ENCODE data around the gene NASP. TPM values are rescaled to one million over a fixed set of nuclear protein-coding genes. Genes with fewer than 3 reads are reported as not detected.

Gene NASP
- total and polyA plus RNA-seq, 2 of the 4 experiments (the other 2 are of a cell fraction), result 56.6 to 124 TPM

GRCh38 chr1:45619149-45619921 is 35.5 kb downstream of the NASP start:
- ATAC-seq (ENCODE audit: low read depth) (no peak), DNase-seq (no peak)
- Histone ChIP-seq H3K56ac (ENCODE audit: extremely low read depth, insufficient read depth, low read length) (no peak overlapping the region), H4K20me1 (ENCODE audit: insufficient read depth, low read length) (peaks cover 5% of the 10 kb centered on the region; the same call in 1 of the 2 replicates), H2BK5ac (ENCODE audit: low read depth, low read length, poor library complexity, severe bottlenecking) (no peak overlapping the region), H3K27ac (ENCODE audit: insufficient read depth, low read length) (no peak overlapping the region), H3K4ac (ENCODE audit: low read depth, low read length) (no peak overlapping the region), H3K79me1 (ENCODE audit: low read depth in 1 of 2, low read length in 2 of 2) (peaks cover 3 to 9% of the 10 kb centered on the region in 2 experiments; a peak in 1 of 4 replicates), H4K91ac (ENCODE audit: insufficient read depth, low read depth, low read length) (no peak overlapping the region), H2BK120ac (ENCODE audit: low read depth, low read length) (no peak overlapping the region), H3K4me2 (ENCODE audit: low read depth, low read length) (no peak overlapping the region), H2AK9ac (replicated peaks; ENCODE audit: low read depth, low read length, poor library complexity) (no peak overlapping the region), H2AK5ac (ENCODE audit: low read depth, low read length) (no peak overlapping the region), H2BK20ac (ENCODE audit: low read depth, low read length) (no peak overlapping the region), H3K27me3 (ENCODE audit: control insufficient read depth, insufficient read depth, low read length) (no peaks in the 10 kb centered on the region), H3K9ac (ENCODE audit: low read depth, low read length) (no peak overlapping the region), H3K18ac (ENCODE audit: low read depth, low read length) (no peak overlapping the region), H3K9me3 (ENCODE audit: control insufficient read depth, insufficient read depth, low read length) (no peaks in the 10 kb centered on the region), H2BK15ac (ENCODE audit: low read depth, low read length) (no peak overlapping the region), H3K4me1 (ENCODE audit: control insufficient read depth, insufficient read depth, low read length) (no peaks in the 10 kb centered on the region; the same call in 1 of the 2 replicates), H3K23ac (ENCODE audit: low read depth, low read length) (no peak overlapping the region), H4K5ac (ENCODE audit: low read depth, low read length) (no peak overlapping the region), H3K9me1 (ENCODE audit: insufficient read depth, low read length) (peaks cover 6% of the 10 kb centered on the region; the same call in 1 of the 2 replicates), H3K36me3 (ENCODE audit: control insufficient read depth, insufficient read depth, low read length) (peaks cover 44% of the 10 kb centered on the region), H3K4me3 (ENCODE audit: insufficient read depth, low read depth, low read length) (no peak overlapping the region), H3K14ac (replicated peaks; ENCODE audit: low read depth, low read length) (no peak overlapping the region), H4K8ac (ENCODE audit: low read depth in 2 of 2, low read length in 2 of 2) (no peak overlapping the region), H2AFZ (replicated peaks; ENCODE audit: low read length, poor library complexity) (no peak overlapping the region)
- POLR2A ChIA-PET (ENCODE audit: unreplicated experiment), result interaction anchor here (0.7 kb wide), 1 partner anchor 1103 kb away, joined by 4 read pairs; no protein-coding TSS in a partner anchor
- WGBS, 2 experiments (ENCODE audit: extremely low coverage in 2 of 2, insufficient read length in 1 of 2), result 88% methylated on average over 3 of the region's 8 CpGs; no CpG with 5 or more reads in 1 of the 2 experiments
- BruUV-seq (replicated peaks), result no TSS peak
- CTCF ChIA-PET, result no interaction called here
- in situ Hi-C loops (cut with MboI; ENCODE audit: low sequenced_read_pairs), result no loop called here
- intact Hi-C loops (cut with micrococcal nuclease), result no loop called here
- no peak for TF ChIP-seq SMC3 (IDR thresholded peaks at IDR 0.05; ENCODE audit: low read depth, low read length)
- no peak for TF ChIP-seq POLR2A (IDR thresholded peaks at IDR 0.05; ENCODE audit: low read depth, low read length)
- TF ChIP-seq MAZ (IDR thresholded peaks at IDR 0.05; ENCODE audit: borderline replicate concordance, low read depth, low read length), result no peak
- TF ChIP-seq FOS (IDR thresholded peaks at IDR 0.05; ENCODE audit: low read depth, low read length), result no peak
- TF ChIP-seq CEBPB (IDR thresholded peaks at IDR 0.05; ENCODE audit: low read depth, low read length), result no peak
- TF ChIP-seq USF2 (IDR thresholded peaks at IDR 0.05; ENCODE audit: low read depth, low read length), result no peak
- TF ChIP-seq RCOR1 (IDR thresholded peaks at IDR 0.05; ENCODE audit: insufficient replicate concordance, low read length), result no peak
- TF ChIP-seq RAD21 (IDR thresholded peaks at IDR 0.05; ENCODE audit: low read length), result no peak
- TF ChIP-seq NFE2L2 (IDR thresholded peaks at IDR 0.05; ENCODE audit: low read depth, low read length), result no peak
- no peak for TF ChIP-seq RFX5 (IDR thresholded peaks at IDR 0.05; ENCODE audit: low read depth, low read length)
- TF ChIP-seq CTCF (conservative IDR thresholded peaks at IDR 0.05; ENCODE audit: low read depth, low read length), result no peak
- dilution Hi-C loops (cut with HindIII; ENCODE audit: low sequenced_read_pairs, unreplicated experiment), result no loop called here
